ENCODE results near the gene GRID2IP.

GRID2IP gene

GRCh38 chr7:6497994-6498393, 53.3 kb downstream of the GRID2IP start:
- Histone ChIP-seq H3K9me3 (ENCODE audit: control extremely low read depth in 1 of 5, control insufficient read depth in 4 of 5, insufficient read depth in 2 of 5, low read depth in 1 of 5, low read length in 4 of 5) (no peaks in the 10 kb centered on the region), H3K27me3 (replicated peaks in 2 of 5; ENCODE audit: control insufficient read depth in 4 of 5, insufficient read depth in 5 of 5, low read length in 4 of 5) (peaks cover 0 to 2% (median 0%) of the 10 kb centered on the region in 5 experiments), H3K27ac (ENCODE audit: insufficient read depth in 1 of 2, low read depth in 1 of 2, low read length in 2 of 2, poor library complexity in 1 of 2, severe bottlenecking in 2 of 2) (no peak overlapping the region), H3K4me3 (ENCODE audit: control insufficient read depth in 1 of 7, extremely low read depth in 1 of 7, insufficient read depth in 4 of 7, low read depth in 2 of 7, low read length in 6 of 7) (no peak overlapping the region), H3K36me3 (ENCODE audit: control insufficient read depth in 4 of 4, insufficient read depth in 4 of 4, low read length in 3 of 4) (no peaks in the 10 kb centered on the region), H3K4me1 (ENCODE audit: control extremely low read depth in 1 of 4, control insufficient read depth in 4 of 4, insufficient read depth in 4 of 4, low read length in 3 of 4) (no peaks in the 10 kb centered on the region)
- 89% methylated on average over 14 of the region's 14 CpGs for WGBS (ENCODE audit: insufficient coverage)
- CTCF ChIA-PET, result interaction anchor here (0.6 kb wide), 1 partner anchor 13 kb away, joined by 3 read pairs; no protein-coding TSS in a partner anchor
- POLR2A ChIA-PET, result interaction anchor here (0.7 kb wide), 1 partner anchor 31 kb away, joined by 3 read pairs; no protein-coding TSS in a partner anchor
- no peak for DNase-seq

GRCh38 chr7:6497637-6497905, 53.7 kb downstream of the GRID2IP start:
- Histone ChIP-seq H3K27ac (ENCODE audit: insufficient read depth in 1 of 2, low read depth in 1 of 2, low read length in 2 of 2, poor library complexity in 1 of 2, severe bottlenecking in 2 of 2) (no peak overlapping the region), H3K27me3 (replicated peaks in 2 of 5; ENCODE audit: control insufficient read depth in 4 of 5, insufficient read depth in 5 of 5, low read length in 4 of 5) (no peaks in the 10 kb centered on the region), H3K4me3 (ENCODE audit: control insufficient read depth in 1 of 7, extremely low read depth in 1 of 7, insufficient read depth in 4 of 7, low read depth in 2 of 7, low read length in 6 of 7) (no peak overlapping the region), H3K36me3 (ENCODE audit: control insufficient read depth in 4 of 4, insufficient read depth in 4 of 4, low read length in 3 of 4) (no peaks in the 10 kb centered on the region), H3K4me1 (ENCODE audit: control extremely low read depth in 1 of 4, control insufficient read depth in 4 of 4, insufficient read depth in 4 of 4, low read length in 3 of 4) (no peaks in the 10 kb centered on the region), H3K9me3 (ENCODE audit: control extremely low read depth in 1 of 5, control insufficient read depth in 4 of 5, insufficient read depth in 2 of 5, low read depth in 1 of 5, low read length in 4 of 5) (no peaks in the 10 kb centered on the region)
- ChIA-PET CTCF (no interaction called here), POLR2A (no interaction called here)
- WGBS (ENCODE audit: insufficient coverage), result 98% methylated on average over 12 of the region's 14 CpGs
- DNase-seq, result no peak

GRCh38 chr7:6496842-6497636, 54.2 kb downstream of the GRID2IP start:
- 94% methylated on average over 16 of the region's 19 CpGs for WGBS (ENCODE audit: insufficient coverage)
- H3K4me1 ChIP-seq (ENCODE audit: control extremely low read depth in 1 of 4, control insufficient read depth in 4 of 4, insufficient read depth in 4 of 4, low read length in 3 of 4), result no peaks in the 10 kb centered on the region
- no peaks in the 10 kb centered on the region for H3K36me3 ChIP-seq (ENCODE audit: control insufficient read depth in 4 of 4, insufficient read depth in 4 of 4, low read length in 3 of 4)
- DNase-seq, result no peak
- ChIA-PET POLR2A (no interaction called here), CTCF (no interaction called here)
- H3K4me3 ChIP-seq (ENCODE audit: control insufficient read depth in 1 of 7, extremely low read depth in 1 of 7, insufficient read depth in 4 of 7, low read depth in 2 of 7, low read length in 6 of 7), result no peak overlapping the region
- H3K9me3 ChIP-seq (ENCODE audit: control extremely low read depth in 1 of 5, control insufficient read depth in 4 of 5, insufficient read depth in 2 of 5, low read depth in 1 of 5, low read length in 4 of 5), result no peaks in the 10 kb centered on the region
- no peak overlapping the region for H3K27ac ChIP-seq (ENCODE audit: insufficient read depth in 1 of 2, low read depth in 1 of 2, low read length in 2 of 2, poor library complexity in 1 of 2, severe bottlenecking in 2 of 2)
- no peaks in the 10 kb centered on the region for H3K27me3 ChIP-seq (replicated peaks in 2 of 5; ENCODE audit: control insufficient read depth in 4 of 5, insufficient read depth in 5 of 5, low read length in 4 of 5)

GRCh38 chr7:6495597-6496262, 55.5 kb downstream of the GRID2IP start:
- no peak for DNase-seq
- CTCF ChIA-PET, result no interaction called here
- POLR2A ChIA-PET, result no interaction called here
- no peaks in the 10 kb centered on the region for H3K36me3 ChIP-seq (ENCODE audit: control insufficient read depth in 4 of 4, insufficient read depth in 4 of 4, low read length in 3 of 4)
- WGBS (ENCODE audit: insufficient coverage), result 93% methylated on average over 2 of the region's 6 CpGs
- H3K4me1 ChIP-seq (ENCODE audit: control extremely low read depth in 1 of 4, control insufficient read depth in 4 of 4, insufficient read depth in 4 of 4, low read length in 3 of 4), result no peaks in the 10 kb centered on the region
- H3K27ac ChIP-seq (ENCODE audit: insufficient read depth in 1 of 2, low read depth in 1 of 2, low read length in 2 of 2, poor library complexity in 1 of 2, severe bottlenecking in 2 of 2), result no peak overlapping the region
- H3K9me3 ChIP-seq (ENCODE audit: control extremely low read depth in 1 of 5, control insufficient read depth in 4 of 5, insufficient read depth in 2 of 5, low read depth in 1 of 5, low read length in 4 of 5), result no peaks in the 10 kb centered on the region
- no peak overlapping the region for H3K4me3 ChIP-seq (ENCODE audit: control insufficient read depth in 1 of 7, extremely low read depth in 1 of 7, insufficient read depth in 4 of 7, low read depth in 2 of 7, low read length in 6 of 7)
- H3K27me3 ChIP-seq (replicated peaks in 2 of 5; ENCODE audit: control insufficient read depth in 4 of 5, insufficient read depth in 5 of 5, low read length in 4 of 5), result no peaks in the 10 kb centered on the region

- Histone ChIP-seq H3K27ac (ENCODE audit: insufficient read depth in 1 of 2, low read depth in 1 of 2, low read length in 2 of 2, poor library complexity in 1 of 2, severe bottlenecking in 2 of 2) (no peak overlapping the region), H3K27me3 (replicated peaks in 2 of 5; ENCODE audit: control insufficient read depth in 4 of 5, insufficient read depth in 5 of 5, low read length in 4 of 5) (no peaks in the 10 kb centered on the region), H3K9me3 (ENCODE audit: control extremely low read depth in 1 of 5, control insufficient read depth in 4 of 5, insufficient read depth in 2 of 5, low read depth in 1 of 5, low read length in 4 of 5) (no peaks in the 10 kb centered on the region), H3K36me3 (ENCODE audit: control insufficient read depth in 4 of 4, insufficient read depth in 4 of 4, low read length in 3 of 4) (no peaks in the 10 kb centered on the region), H3K4me3 (ENCODE audit: control insufficient read depth in 1 of 7, extremely low read depth in 1 of 7, insufficient read depth in 4 of 7, low read depth in 2 of 7, low read length in 6 of 7) (no peak overlapping the region), H3K4me1 (ENCODE audit: control extremely low read depth in 1 of 4, control insufficient read depth in 4 of 4, insufficient read depth in 4 of 4, low read length in 3 of 4) (no peaks in the 10 kb centered on the region)
- ChIA-PET POLR2A (no interaction called here), CTCF (no interaction called here)
- WGBS (ENCODE audit: insufficient coverage), result no CpG with 5 or more reads among the region's 2 CpGs
- no peak for DNase-seq
Observed at GRCh38 chr7:6494365-6494764, 56.9 kb downstream of the GRID2IP start.

GRCh38 chr7:6491194-6491593, 60.1 kb downstream of the GRID2IP start:
- Histone ChIP-seq H3K36me3 (ENCODE audit: control insufficient read depth in 4 of 4, insufficient read depth in 4 of 4, low read length in 3 of 4) (no peaks in the 10 kb centered on the region), H3K9me3 (ENCODE audit: control extremely low read depth in 1 of 5, control insufficient read depth in 4 of 5, insufficient read depth in 2 of 5, low read depth in 1 of 5, low read length in 4 of 5) (no peaks in the 10 kb centered on the region), H3K27ac (ENCODE audit: insufficient read depth in 1 of 2, low read depth in 1 of 2, low read length in 2 of 2, poor library complexity in 1 of 2, severe bottlenecking in 2 of 2) (no peak overlapping the region), H3K4me1 (ENCODE audit: control extremely low read depth in 1 of 4, control insufficient read depth in 4 of 4, insufficient read depth in 4 of 4, low read length in 3 of 4) (no peaks in the 10 kb centered on the region), H3K4me3 (ENCODE audit: control insufficient read depth in 1 of 7, extremely low read depth in 1 of 7, insufficient read depth in 4 of 7, low read depth in 2 of 7, low read length in 6 of 7) (no peak overlapping the region), H3K27me3 (replicated peaks in 2 of 5; ENCODE audit: control insufficient read depth in 4 of 5, insufficient read depth in 5 of 5, low read length in 4 of 5) (no peaks in the 10 kb centered on the region)
- POLR2A ChIA-PET, result no interaction called here
- CTCF ChIA-PET, result interaction anchor here (0.9 kb wide), 1 partner anchor 11 kb away, joined by 4 read pairs; no protein-coding TSS in a partner anchor
- no peak for DNase-seq
- WGBS (ENCODE audit: insufficient coverage), result 98% methylated on average over 6 of the region's 10 CpGs

- H3K27me3 ChIP-seq (replicated peaks in 2 of 5; ENCODE audit: control insufficient read depth in 4 of 5, insufficient read depth in 5 of 5, low read length in 4 of 5), result no peaks in the 10 kb centered on the region
- no peak overlapping the region for H3K4me3 ChIP-seq (ENCODE audit: control insufficient read depth in 1 of 7, extremely low read depth in 1 of 7, insufficient read depth in 4 of 7, low read depth in 2 of 7, low read length in 6 of 7)
- H3K36me3 ChIP-seq (ENCODE audit: control insufficient read depth in 4 of 4, insufficient read depth in 4 of 4, low read length in 3 of 4), result no peaks in the 10 kb centered on the region
- H3K4me1 ChIP-seq (ENCODE audit: control extremely low read depth in 1 of 4, control insufficient read depth in 4 of 4, insufficient read depth in 4 of 4, low read length in 3 of 4), result peaks cover 0 to 1% (median 0%) of the 10 kb centered on the region in 4 experiments
- DNase-seq, result peak in 2 of 3 donors; percentile 38 to 47
- CTCF ChIA-PET, result no interaction called here
- 57% methylated on average over 1 of the region's 1 CpG for whole genome bisulfite sequencing (ENCODE audit: insufficient coverage)
- POLR2A ChIA-PET, result no interaction called here
- H3K9me3 ChIP-seq (ENCODE audit: control extremely low read depth in 1 of 5, control insufficient read depth in 4 of 5, insufficient read depth in 2 of 5, low read depth in 1 of 5, low read length in 4 of 5), result no peaks in the 10 kb centered on the region
- H3K27ac ChIP-seq (ENCODE audit: insufficient read depth in 1 of 2, low read depth in 1 of 2, low read length in 2 of 2, poor library complexity in 1 of 2, severe bottlenecking in 2 of 2), result no peak overlapping the region
Observed at GRCh38 chr7:6489612-6490011, 61.6 kb downstream of the GRID2IP start.

Measured in common myeloid progenitor, CD34-positive (primary cell).